Keratinocyte (primary cell): ENCODE data around the gene ERF. TPM values are rescaled to one million over a fixed set of nuclear protein-coding genes. Genes with fewer than 3 reads are reported as not detected.
A peak's percentile ranks its signal among the peaks of the same experiment; 100 is the strongest.

Experiments used
- DNase-seq: peaks from one replicate; pipeline ENCODE4 v3.0.0-alpha.2; 2011; ENCODE audit warnings: low read depth, missing footprints, low spot score
- FAIRE-seq: peaks from 2 replicates; lab custom pipeline; 2011; peaks lifted over from hg19 to GRCh38; lab: Jason Lieb, UNC
- H2AFZ ChIP-seq: 2 replicates; pipeline ENCODE4 v1.6.0; 2012; ENCODE audit warnings: low read length, control low read depth, inconsistent platforms; ENCODE audit not compliant: control insufficient read depth
- H3K27ac ChIP-seq: 2 replicates; pipeline ENCODE4 v1.5.1; 2011; ENCODE audit warnings: low read length; ENCODE audit not compliant: control insufficient read depth, insufficient read depth
- H3K27me3 ChIP-seq: 3 replicates; pipeline ENCODE4 v1.6.0; 2011; ENCODE audit warnings: low read length; ENCODE audit not compliant: control insufficient read depth, insufficient read depth; ENCODE audit errors: extremely low read depth
- H3K36me3 ChIP-seq, 2 experiments: 2 replicates in 1 of 2; 3 replicates in 1 of 2; pipeline ENCODE4 v1.5.1; 2011; ENCODE audit warnings: low read length in 2 of 2, mild to moderate bottlenecking in 1 of 2; ENCODE audit not compliant: control insufficient read depth in 2 of 2, insufficient read depth in 2 of 2; ENCODE audit errors: extremely low read depth in 1 of 2
- H3K4me1 ChIP-seq: 3 replicates; pipeline ENCODE4 v1.5.1; 2011; ENCODE audit warnings: low read length; ENCODE audit not compliant: control insufficient read depth, insufficient read depth; ENCODE audit errors: extremely low read depth
- H3K4me2 ChIP-seq: 3 replicates; pipeline ENCODE4 v1.6.0; 2011; ENCODE audit warnings: low read depth, low read length; ENCODE audit not compliant: control insufficient read depth, insufficient read depth; ENCODE audit errors: extremely low read depth
- H3K4me3 ChIP-seq, 3 experiments: fragments of 200-600 bp in 1 of 3; sonication (generic) in 1 of 3; 2 replicates in 2 of 3; 3 replicates in 1 of 3; pipeline ENCODE4 v1.5.1; 2011 to 2016; ENCODE audit warnings: low read length in 3 of 3, mild to moderate bottlenecking in 3 of 3, control low read depth in 2 of 3, inconsistent platforms in 1 of 3, low read depth in 1 of 3, mixed read lengths in 1 of 3, mixed run types in 1 of 3, moderate library complexity in 1 of 3; ENCODE audit not compliant: control insufficient read depth in 2 of 3, insufficient read depth in 2 of 3; ENCODE audit errors: extremely low read depth in 1 of 3
- H3K79me2 ChIP-seq: 2 replicates; pipeline ENCODE4 v1.6.0; 2012; ENCODE audit warnings: low read length; ENCODE audit not compliant: control insufficient read depth, insufficient read depth
- H3K9ac ChIP-seq: 3 replicates; pipeline ENCODE4 v1.6.0; 2011; ENCODE audit warnings: low read length; ENCODE audit not compliant: control insufficient read depth, insufficient read depth; ENCODE audit errors: extremely low read depth
- H3K9me1 ChIP-seq: 3 replicates; pipeline ENCODE4 v1.6.0; 2011; ENCODE audit warnings: low read length; ENCODE audit not compliant: control insufficient read depth, insufficient read depth; ENCODE audit errors: extremely low read depth
- H3K9me3 ChIP-seq: 2 replicates; pipeline ENCODE4 v1.5.1; 2012; ENCODE audit warnings: low read depth, low read length; ENCODE audit not compliant: control insufficient read depth
- H4K20me1 ChIP-seq: 3 replicates; pipeline ENCODE4 v1.6.0; 2011; ENCODE audit warnings: low read length; ENCODE audit not compliant: control insufficient read depth, insufficient read depth; ENCODE audit errors: extremely low read depth
- EZH2 ChIP-seq: IDR thresholded peaks from one replicate; pipeline ENCODE4 v1.6.1; 2012; ENCODE audit warnings: inconsistent platforms, mild to moderate bottlenecking, low read length, moderate library complexity
- dilution Hi-C: fragments of 300-500 bp; cut with MboI; formaldehyde crosslinking; loops from one replicate; pipeline ENCODE4 v1.7.0; 2020; ENCODE audit warnings: low sequenced_read_pairs; ENCODE audit not compliant: extremely low pct_ligation_motif_present
- polyA plus RNA-seq, 5 experiments: library from polyadenylated mRNA; depleted of rRNA in 3 of 5; stranded (reverse) in 3 of 5; stranded (forward) in 1 of 5; unstranded in 1 of 5; fragments of >200 nt; gene quantifications; 1 replicate in 1 of 5; 2 replicates in 3 of 5; 3 replicates in 1 of 5; pipeline versions ENCODE4 v1.2.1 to v1.2.3, GENCODE V29; 2011 to 2012; ENCODE audit warnings: missing spikeins in 2 of 5, low read depth in 1 of 5, low replicate concordance in 1 of 5
- TF ChIP-seq, protein P1 (sequence below), 3 experiments: IDR thresholded peaks in 1 of 3; conservative IDR thresholded peaks in 1 of 3; optimal IDR thresholded peaks in 1 of 3; 2 replicates in 2 of 3; 3 replicates in 1 of 3; pipeline versions ENCODE3 to v1.5.1; 2011; ENCODE audit warnings: low read length in 3 of 3, mild to moderate bottlenecking in 3 of 3, moderate library complexity in 2 of 3, control low read depth in 1 of 3, inconsistent platforms in 1 of 3; ENCODE audit not compliant: insufficient read depth in 2 of 3; ENCODE audit errors: extremely low read depth in 1 of 3

The ERF gene
- polyA plus RNA-seq, 1 donor (not counting 4 experiments of a cell fraction or from before 2014, with no cell fraction given), result 83.5 TPM

DNA sequence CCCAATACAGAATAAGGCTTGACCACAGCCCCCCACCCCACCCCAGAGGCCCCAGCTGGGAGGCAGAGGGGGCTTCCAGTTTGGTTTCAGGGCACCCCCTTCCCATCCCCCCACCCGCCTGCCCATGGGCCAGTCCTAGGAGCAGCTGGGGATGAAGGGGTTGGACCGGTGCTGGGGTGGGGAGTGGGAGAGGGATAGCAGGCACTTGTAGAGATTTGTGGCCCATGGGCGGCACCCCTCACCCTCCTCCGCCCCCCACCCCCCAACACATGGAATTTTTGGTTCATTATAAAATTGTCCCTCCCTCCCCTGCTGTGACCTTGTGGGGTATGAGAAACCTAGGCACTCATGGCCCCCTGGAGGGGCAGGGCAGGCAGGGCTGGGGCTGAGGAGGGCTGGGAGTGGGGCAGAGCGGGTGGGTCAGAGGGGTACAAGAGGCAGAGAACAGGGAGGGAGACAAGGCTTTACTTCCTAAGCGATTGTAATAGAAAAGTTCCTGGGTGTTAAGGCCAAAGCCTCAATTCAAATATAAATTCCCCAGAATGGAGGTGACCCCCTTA is 7.2 kb downstream of the ERF start:
- Histone ChIP-seq H3K79me2 (peaks cover 41% of the 10 kb centered on the region), H3K9ac (no peak overlapping the region), H3K9me1 (no peaks in the 10 kb centered on the region), H3K4me1 (peaks cover 37% of the 10 kb centered on the region), H3K27me3 (no peaks in the 10 kb centered on the region), H3K4me2 (no peak overlapping the region), H2AFZ (no peak overlapping the region), H3K9me3 (no peaks in the 10 kb centered on the region), H3K4me3 (no peak overlapping the region), H3K27ac (no peak overlapping the region), H3K36me3 (peaks cover 17 to 28% of the 10 kb centered on the region in 2 experiments), H4K20me1 (peaks cover 29% of the 10 kb centered on the region)
- no peak for DNase-seq
- no peak for TF ChIP-seq EZH2
- FAIRE-seq, result no peak
- dilution Hi-C loops, result no loop called here

DNA sequence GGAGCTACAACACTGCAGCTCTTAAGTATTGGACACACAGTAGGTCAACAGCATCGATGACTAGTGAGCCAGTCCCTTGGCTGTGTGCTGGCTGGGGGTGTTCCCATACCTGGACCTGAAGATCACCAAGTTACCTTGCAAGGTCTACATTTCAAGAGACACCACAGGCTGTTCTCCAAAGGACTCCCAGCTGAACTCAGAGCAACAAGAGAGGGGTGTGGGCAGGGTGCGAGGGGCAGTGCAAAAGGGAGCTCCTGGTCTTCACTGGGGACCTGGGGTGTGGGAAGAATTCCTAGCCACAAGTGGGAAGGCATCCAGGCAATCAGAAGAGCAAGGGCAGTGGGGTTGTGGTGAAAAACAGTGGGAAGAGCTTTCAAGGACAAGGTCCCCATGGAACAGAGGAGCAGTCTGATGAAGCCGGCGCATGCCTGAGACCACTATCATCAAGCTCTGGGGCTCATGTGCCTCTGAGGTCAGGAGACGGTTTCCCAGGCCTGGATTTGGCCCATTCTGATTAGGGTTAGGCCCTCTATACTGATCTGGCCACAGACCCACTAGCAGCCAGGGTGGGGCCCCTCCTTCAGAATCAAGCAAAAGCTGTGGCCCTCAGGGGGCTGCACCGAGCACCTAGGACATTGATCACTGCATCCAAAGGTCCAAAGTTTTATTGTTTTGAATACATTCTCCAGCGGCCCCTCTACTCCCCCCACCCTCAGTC is 7.8 kb downstream of the ERF start:
- no peak for TF ChIP-seq EZH2
- TF ChIP-seq, protein P1, sequence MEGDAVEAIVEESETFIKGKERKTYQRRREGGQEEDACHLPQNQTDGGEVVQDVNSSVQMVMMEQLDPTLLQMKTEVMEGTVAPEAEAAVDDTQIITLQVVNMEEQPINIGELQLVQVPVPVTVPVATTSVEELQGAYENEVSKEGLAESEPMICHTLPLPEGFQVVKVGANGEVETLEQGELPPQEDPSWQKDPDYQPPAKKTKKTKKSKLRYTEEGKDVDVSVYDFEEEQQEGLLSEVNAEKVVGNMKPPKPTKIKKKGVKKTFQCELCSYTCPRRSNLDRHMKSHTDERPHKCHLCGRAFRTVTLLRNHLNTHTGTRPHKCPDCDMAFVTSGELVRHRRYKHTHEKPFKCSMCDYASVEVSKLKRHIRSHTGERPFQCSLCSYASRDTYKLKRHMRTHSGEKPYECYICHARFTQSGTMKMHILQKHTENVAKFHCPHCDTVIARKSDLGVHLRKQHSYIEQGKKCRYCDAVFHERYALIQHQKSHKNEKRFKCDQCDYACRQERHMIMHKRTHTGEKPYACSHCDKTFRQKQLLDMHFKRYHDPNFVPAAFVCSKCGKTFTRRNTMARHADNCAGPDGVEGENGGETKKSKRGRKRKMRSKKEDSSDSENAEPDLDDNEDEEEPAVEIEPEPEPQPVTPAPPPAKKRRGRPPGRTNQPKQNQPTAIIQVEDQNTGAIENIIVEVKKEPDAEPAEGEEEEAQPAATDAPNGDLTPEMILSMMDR (optimal IDR thresholded peaks at IDR 0.05 in 1 of 3, IDR thresholded peaks at IDR 0.05 in 1 of 3, conservative IDR thresholded peaks at IDR 0.05 in 1 of 3; ENCODE audit: extremely low read depth in 1 of 3, insufficient read depth in 2 of 3, low read length in 3 of 3), result no peak
- peaks cover 29% of the 10 kb centered on the region for H4K20me1 ChIP-seq
- DNase-seq, result no peak
- peaks cover 36% of the 10 kb centered on the region for H3K79me2 ChIP-seq
- dilution Hi-C loops, result no loop called here
- H3K4me1 ChIP-seq, result peaks cover 33% of the 10 kb centered on the region
- H3K9me1 ChIP-seq, result no peaks in the 10 kb centered on the region
- H3K36me3 ChIP-seq, result peaks cover 17 to 28% of the 10 kb centered on the region in 2 experiments
- no peaks in the 10 kb centered on the region for H3K9me3 ChIP-seq
- H3K4me3 ChIP-seq, result no peak overlapping the region
- H3K4me2 ChIP-seq, result no peak overlapping the region
- H3K27me3 ChIP-seq, result no peaks in the 10 kb centered on the region
- no peak overlapping the region for H2AFZ ChIP-seq
- H3K9ac ChIP-seq, result no peak overlapping the region
- FAIRE-seq, result peak; percentile 36
- peak overlapping the region; percentile 30 for H3K27ac ChIP-seq
